GM23338 (cell line): ENCODE results near the gene RXRA. TPM values are rescaled to one million over a fixed set of nuclear protein-coding genes. Genes with fewer than 3 reads are reported as not detected.

Source experiments
- ATAC-seq: fragments of 200-7000 bp; cut with Tn5 transposase; 3 replicates; pipeline ENCODE4 v1.9.1; 2020
- DNase-seq: peaks from one replicate; pipeline ENCODE4 v3.0.0-alpha.2; 2015; ENCODE audit warnings: low spot score
- H2AFZ ChIP-seq: fragments of 200-600 bp; sonication (generic); 2 replicates; pipeline ENCODE4 v1.8.0; 2016; ENCODE audit warnings: antibody characterized with exemption, mild to moderate bottlenecking, moderate library complexity
- H3F3A ChIP-seq: fragments of 200-600 bp; sonication (generic); replicated peaks from 2 replicates; pipeline ENCODE4 v1.8.0; 2017; ENCODE audit warnings: antibody characterized with exemption, mixed run types, low read depth
- H3K27ac ChIP-seq: fragments of 200-600 bp; sonication (generic); 2 replicates; pipeline ENCODE4 v1.6.1; 2016; ENCODE audit warnings: low read depth
- H3K27me3 ChIP-seq: fragments of 200-600 bp; sonication (generic); 2 replicates; pipeline ENCODE4 v1.8.0; 2016; ENCODE audit warnings: mild to moderate bottlenecking, mixed run types, moderate library complexity; ENCODE audit not compliant: insufficient read depth
- H3K36me3 ChIP-seq: fragments of 200-600 bp; sonication (generic); 2 replicates; pipeline ENCODE4 v1.8.0; 2016; ENCODE audit warnings: mild to moderate bottlenecking; ENCODE audit not compliant: insufficient read depth
- H3K4me1 ChIP-seq: fragments of 200-600 bp; sonication (generic); 2 replicates; pipeline ENCODE4 v1.8.0; 2016; ENCODE audit warnings: mild to moderate bottlenecking, moderate library complexity; ENCODE audit not compliant: insufficient read depth
- H3K4me2 ChIP-seq: fragments of 200-600 bp; sonication (generic); 2 replicates; pipeline ENCODE4 v1.7.1; 2017; ENCODE audit warnings: mixed run types
- H3K4me3 ChIP-seq: fragments of 200-600 bp; sonication (generic); 2 replicates; pipeline ENCODE4 v1.6.1; 2016; ENCODE audit warnings: mixed run types
- H3K79me2 ChIP-seq: fragments of 200-600 bp; sonication (generic); replicated peaks from 2 replicates; pipeline ENCODE4 v1.8.0; 2017; ENCODE audit warnings: mild to moderate bottlenecking; ENCODE audit not compliant: insufficient read depth
- H3K9me2 ChIP-seq: fragments of 200-600 bp; sonication (generic); 2 replicates; pipeline ENCODE4 v1.8.0; 2017; ENCODE audit not compliant: insufficient read depth
- H4K20me1 ChIP-seq: fragments of 200-600 bp; sonication (generic); replicated peaks from 2 replicates; pipeline ENCODE4 v1.8.0; 2017; ENCODE audit warnings: mild to moderate bottlenecking; ENCODE audit not compliant: insufficient read depth
- H3K27ac Mint-ChIP-seq: 2 replicates; pipeline ENCODE4 v1.8.0; 2020; ENCODE audit warnings: inconsistent platforms, mild to moderate bottlenecking, moderate library complexity, mixed read lengths
- H3K27me3 Mint-ChIP-seq: 3 replicates; pipeline ENCODE4 v1.8.0; 2022; ENCODE audit warnings: low read depth, mild to moderate bottlenecking, moderate library complexity, mixed read lengths, inconsistent platforms; ENCODE audit not compliant: insufficient read depth, poor library complexity
- H3K36me3 Mint-ChIP-seq: 3 replicates; pipeline ENCODE4 v1.8.0; 2021; ENCODE audit warnings: low read depth, mild to moderate bottlenecking, inconsistent platforms, moderate library complexity, mixed read lengths
- H3K4me1 Mint-ChIP-seq: 3 replicates; pipeline ENCODE4 v1.8.0; 2020; ENCODE audit warnings: mild to moderate bottlenecking, inconsistent platforms, mixed read lengths
- H3K4me3 Mint-ChIP-seq: 3 replicates; pipeline ENCODE4 v1.8.0; 2021; ENCODE audit warnings: moderate library complexity, mild to moderate bottlenecking, inconsistent platforms, mixed read lengths
- H3K9me3 Mint-ChIP-seq: 3 replicates; pipeline ENCODE4 v1.8.0; 2020; ENCODE audit warnings: moderate library complexity, mild to moderate bottlenecking, inconsistent platforms, mixed read lengths
- EZH2 ChIP-seq: fragments of 200-600 bp; sonication (generic); IDR thresholded peaks from one replicate; pipeline ENCODE4 v1.8.0; 2017; ENCODE audit warnings: antibody characterized with exemption, mild to moderate bottlenecking, low read depth; ENCODE audit not compliant: unreplicated experiment
- JUNB ChIP-seq: IDR thresholded peaks from one replicate; pipeline ENCODE4 v1.6.1; 2016; ENCODE audit warnings: antibody characterized with exemption; ENCODE audit not compliant: unreplicated experiment
- NANOG ChIP-seq: IDR thresholded peaks from 2 replicates; pipeline ENCODE4 v1.6.1; 2016; ENCODE audit warnings: antibody characterized with exemption, borderline replicate concordance
- polyA plus RNA-seq: library from polyadenylated mRNA; unstranded; fragments of >200 nt; fragmentation: Nextera tagmentation; extraction: Ambion mirVana; gene quantifications from 2 replicates; pipeline ENCODE4 v1.2.1, GENCODE V29; 2016
- total RNA-seq: library from RNA; depleted of rRNA; stranded (reverse); fragments of >200 nt; shearing (Covaris generic); gene quantifications from 2 replicates; pipeline ENCODE4 v1.2.3, GENCODE V29; 2014
- TF ChIP-seq, protein P1 (sequence below): IDR thresholded peaks from one replicate; pipeline ENCODE4 v1.6.1; 2018; ENCODE audit warnings: antibody characterized with exemption; ENCODE audit not compliant: unreplicated experiment
- TF ChIP-seq, protein P2 (sequence below): IDR thresholded peaks from 2 replicates; pipeline ENCODE4 v1.6.1; 2016; ENCODE audit warnings: antibody characterized with exemption

The RXRA gene
- total and polyA plus RNA-seq, 2 experiments from 2014 or later: 4.9 to 17.9 TPM

- Mint-ChIP-seq H3K27me3 (peaks cover 6% of the 10 kb centered on the region), H3K36me3 (peaks cover 4% of the 10 kb centered on the region; the same call in 2 of the 3 replicates), H3K27ac (no peak overlapping the region), H3K4me1 (peaks cover 6% of the 10 kb centered on the region), H3K4me3 (no peak overlapping the region), H3K9me3 (peaks cover 8% of the 10 kb centered on the region; the same call in 2 of the 3 replicates)
- no peaks in the 10 kb centered on the region for H3F3A ChIP-seq
- H3K36me3 ChIP-seq: no peaks in the 10 kb centered on the region
- peaks cover 20% of the 10 kb centered on the region for H3K79me2 ChIP-seq
- no peak overlapping the region for H2AFZ ChIP-seq
- ATAC-seq (no peak), DNase-seq (no peak)
- no peaks in the 10 kb centered on the region for H4K20me1 ChIP-seq
- H3K27me3 ChIP-seq: no peaks in the 10 kb centered on the region
- H3K4me2 ChIP-seq: no peak overlapping the region
- TF ChIP-seq, protein P1, sequence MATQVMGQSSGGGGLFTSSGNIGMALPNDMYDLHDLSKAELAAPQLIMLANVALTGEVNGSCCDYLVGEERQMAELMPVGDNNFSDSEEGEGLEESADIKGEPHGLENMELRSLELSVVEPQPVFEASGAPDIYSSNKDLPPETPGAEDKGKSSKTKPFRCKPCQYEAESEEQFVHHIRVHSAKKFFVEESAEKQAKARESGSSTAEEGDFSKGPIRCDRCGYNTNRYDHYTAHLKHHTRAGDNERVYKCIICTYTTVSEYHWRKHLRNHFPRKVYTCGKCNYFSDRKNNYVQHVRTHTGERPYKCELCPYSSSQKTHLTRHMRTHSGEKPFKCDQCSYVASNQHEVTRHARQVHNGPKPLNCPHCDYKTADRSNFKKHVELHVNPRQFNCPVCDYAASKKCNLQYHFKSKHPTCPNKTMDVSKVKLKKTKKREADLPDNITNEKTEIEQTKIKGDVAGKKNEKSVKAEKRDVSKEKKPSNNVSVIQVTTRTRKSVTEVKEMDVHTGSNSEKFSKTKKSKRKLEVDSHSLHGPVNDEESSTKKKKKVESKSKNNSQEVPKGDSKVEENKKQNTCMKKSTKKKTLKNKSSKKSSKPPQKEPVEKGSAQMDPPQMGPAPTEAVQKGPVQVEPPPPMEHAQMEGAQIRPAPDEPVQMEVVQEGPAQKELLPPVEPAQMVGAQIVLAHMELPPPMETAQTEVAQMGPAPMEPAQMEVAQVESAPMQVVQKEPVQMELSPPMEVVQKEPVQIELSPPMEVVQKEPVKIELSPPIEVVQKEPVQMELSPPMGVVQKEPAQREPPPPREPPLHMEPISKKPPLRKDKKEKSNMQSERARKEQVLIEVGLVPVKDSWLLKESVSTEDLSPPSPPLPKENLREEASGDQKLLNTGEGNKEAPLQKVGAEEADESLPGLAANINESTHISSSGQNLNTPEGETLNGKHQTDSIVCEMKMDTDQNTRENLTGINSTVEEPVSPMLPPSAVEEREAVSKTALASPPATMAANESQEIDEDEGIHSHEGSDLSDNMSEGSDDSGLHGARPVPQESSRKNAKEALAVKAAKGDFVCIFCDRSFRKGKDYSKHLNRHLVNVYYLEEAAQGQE: no peak
- TF ChIP-seq, protein P2, sequence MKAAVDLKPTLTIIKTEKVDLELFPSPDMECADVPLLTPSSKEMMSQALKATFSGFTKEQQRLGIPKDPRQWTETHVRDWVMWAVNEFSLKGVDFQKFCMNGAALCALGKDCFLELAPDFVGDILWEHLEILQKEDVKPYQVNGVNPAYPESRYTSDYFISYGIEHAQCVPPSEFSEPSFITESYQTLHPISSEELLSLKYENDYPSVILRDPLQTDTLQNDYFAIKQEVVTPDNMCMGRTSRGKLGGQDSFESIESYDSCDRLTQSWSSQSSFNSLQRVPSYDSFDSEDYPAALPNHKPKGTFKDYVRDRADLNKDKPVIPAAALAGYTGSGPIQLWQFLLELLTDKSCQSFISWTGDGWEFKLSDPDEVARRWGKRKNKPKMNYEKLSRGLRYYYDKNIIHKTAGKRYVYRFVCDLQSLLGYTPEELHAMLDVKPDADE: no peak
- no peaks in the 10 kb centered on the region for H3K9me2 ChIP-seq
- no peak overlapping the region for H3K4me3 ChIP-seq
- H3K27ac ChIP-seq: no peak overlapping the region
- no peaks in the 10 kb centered on the region for H3K4me1 ChIP-seq
Measured at GRCh38 chr9:134402182-134402581, 75.9 kb downstream of the RXRA start.

- H3K27me3 ChIP-seq: no peaks in the 10 kb centered on the region
- no peaks in the 10 kb centered on the region for H3K9me2 ChIP-seq
- Mint-ChIP-seq H3K27ac (no peak overlapping the region), H3K4me1 (peaks cover 6% of the 10 kb centered on the region), H3K27me3 (peaks cover 9% of the 10 kb centered on the region), H3K9me3 (peaks cover 8% of the 10 kb centered on the region; the same call in 2 of the 3 replicates), H3K36me3 (peaks cover 4% of the 10 kb centered on the region; the same call in 2 of the 3 replicates), H3K4me3 (no peak overlapping the region)
- peaks cover 19% of the 10 kb centered on the region for H3K79me2 ChIP-seq
- ATAC-seq (no peak), DNase-seq (no peak)
- H3K4me1 ChIP-seq: no peaks in the 10 kb centered on the region
- no peaks in the 10 kb centered on the region for H3K36me3 ChIP-seq
- no peak overlapping the region for H3K27ac ChIP-seq
- no peak overlapping the region for H2AFZ ChIP-seq
- no peaks in the 10 kb centered on the region for H3F3A ChIP-seq
- no peak for TF ChIP-seq NANOG
- TF ChIP-seq EZH2: no peak
- TF ChIP-seq JUNB: no peak
- TF ChIP-seq, protein P2: no peak
- H3K4me2 ChIP-seq: no peak overlapping the region
- H3K4me3 ChIP-seq: no peak overlapping the region
- no peaks in the 10 kb centered on the region for H4K20me1 ChIP-seq
Measured at GRCh38 chr9:134403292-134403681, 77.0 kb downstream of the RXRA start.
